ENCODE data around the gene THUMPD1. TPM values are rescaled to one million over a fixed set of nuclear protein-coding genes. Genes with fewer than 3 reads are reported as not detected.
A peak's percentile ranks its signal among the peaks of the same experiment; 100 is the strongest.

The THUMPD1 gene
- total and polyA plus RNA-seq, 9 donors, result 18.2 to 45.5 (median 36.8) TPM

DNA sequence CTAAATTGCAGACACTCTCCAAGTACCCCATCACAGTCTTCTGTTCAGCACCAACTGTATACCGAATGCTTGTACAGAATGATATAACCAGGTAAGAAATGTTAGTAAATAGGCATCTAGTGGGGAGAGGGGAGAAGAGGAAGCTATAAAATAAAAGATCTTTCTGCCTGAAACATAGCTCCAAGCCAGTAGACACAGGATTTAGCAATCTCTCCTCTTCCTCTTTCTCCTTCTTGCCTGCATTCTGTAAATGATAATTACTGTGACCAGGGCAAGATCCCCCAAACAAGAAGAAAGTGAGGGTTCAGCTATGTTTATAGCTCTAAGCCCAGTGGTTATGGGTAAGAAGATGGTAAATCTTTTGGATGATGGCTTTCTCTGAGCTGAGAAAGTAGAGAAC is 40.1 kb upstream of the THUMPD1 start:
- DNase-seq, result no peak
- 88 to 92% (median 89%) methylated on average over 1 of the region's 1 CpG for WGBS, 3 donors
- no peaks in the 10 kb centered on the region for H3K27me3 ChIP-seq
- intact Hi-C loops (cut with DNase I), result no loop called here
- H3K9me3 ChIP-seq, result no peaks in the 10 kb centered on the region
- no peaks in the 10 kb centered on the region for H3K36me3 ChIP-seq
- TF ChIP-seq EP300 (IDR thresholded peaks at IDR 0.05) (no peak), CTCF (IDR thresholded peaks at IDR 0.05) (no peak), POLR2A (IDR thresholded peaks at IDR 0.05) (no peak)
- H3K4me1 ChIP-seq (ENCODE audit: insufficient read depth), result no peaks in the 10 kb centered on the region
- H3K27ac ChIP-seq, result no peak overlapping the region
- H3K4me3 ChIP-seq, result no peak overlapping the region

DNA sequence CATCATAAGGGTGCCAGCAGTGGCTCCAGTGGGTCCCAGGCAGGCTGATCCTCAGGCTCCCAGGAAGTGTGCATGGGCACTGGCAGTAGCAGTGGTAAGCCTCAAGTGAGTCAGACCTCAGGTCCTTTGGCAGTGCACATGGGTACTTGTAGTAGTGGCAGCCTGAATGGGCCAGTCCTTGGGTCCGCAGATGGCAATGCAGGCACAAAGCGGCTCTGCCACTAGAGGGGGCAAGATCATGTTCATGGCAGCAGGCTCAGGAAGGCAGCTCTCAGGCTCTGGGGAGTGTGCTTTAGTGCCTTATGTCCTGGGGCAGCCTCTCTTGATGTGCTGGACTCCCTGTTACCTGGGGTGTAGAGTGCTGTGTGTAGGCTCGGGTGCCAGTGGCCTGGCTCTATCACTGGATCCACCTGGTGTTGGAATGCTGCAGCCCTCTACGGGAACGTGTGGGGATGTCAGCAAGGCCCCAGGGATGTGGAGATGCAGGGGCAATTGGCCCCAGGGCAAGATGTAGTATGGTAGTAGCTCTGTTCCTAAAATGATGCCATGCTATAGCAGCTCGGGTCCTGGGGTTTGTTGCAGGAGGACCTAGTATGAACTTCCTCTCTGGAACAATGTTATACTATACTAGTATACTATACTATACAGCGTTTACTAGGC is 33.2 kb upstream of the THUMPD1 start:
- Histone ChIP-seq H3K9me3 (no peaks in the 10 kb centered on the region), H3K4me1 (ENCODE audit: insufficient read depth) (no peaks in the 10 kb centered on the region), H3K27me3 (no peaks in the 10 kb centered on the region), H3K27ac (no peak overlapping the region), H3K4me3 (no peak overlapping the region), H3K36me3 (no peaks in the 10 kb centered on the region)
- DNase-seq, result peak in 4 of 5 donors; percentile 16 to 42 (median 28)
- TF ChIP-seq EP300 (IDR thresholded peaks at IDR 0.05), result no peak
- no peak for TF ChIP-seq CTCF (IDR thresholded peaks at IDR 0.05)
- no peak for TF ChIP-seq POLR2A (IDR thresholded peaks at IDR 0.05)
- intact Hi-C loops (cut with DNase I), result no loop called here
- 80 to 87% (median 80%) methylated on average over 7 of the region's 7 CpGs for WGBS, 3 donors

GRCh38 chr16:20773679-20774078 is 32.1 kb upstream of the THUMPD1 start:
- no peak for DNase-seq
- no peak overlapping the region for H3K4me3 ChIP-seq
- no peaks in the 10 kb centered on the region for H3K27me3 ChIP-seq
- 88 to 93% (median 93%) methylated on average over 3 of the region's 3 CpGs for WGBS, 3 donors
- no peak for TF ChIP-seq EP300 (IDR thresholded peaks at IDR 0.05)
- no peak for TF ChIP-seq CTCF (IDR thresholded peaks at IDR 0.05)
- no peak for TF ChIP-seq POLR2A (IDR thresholded peaks at IDR 0.05)
- H3K4me1 ChIP-seq (ENCODE audit: insufficient read depth), result no peaks in the 10 kb centered on the region
- H3K36me3 ChIP-seq, result no peaks in the 10 kb centered on the region
- no peak overlapping the region for H3K27ac ChIP-seq
- H3K9me3 ChIP-seq, result no peaks in the 10 kb centered on the region
- intact Hi-C loops (cut with DNase I), result no loop called here

- Histone ChIP-seq H3K4me1 (ENCODE audit: insufficient read depth) (peaks cover 5% of the 10 kb centered on the region), H3K27me3 (no peaks in the 10 kb centered on the region), H3K4me3 (no peak overlapping the region), H3K9me3 (no peaks in the 10 kb centered on the region), H3K36me3 (no peaks in the 10 kb centered on the region), H3K27ac (no peak overlapping the region)
- TF ChIP-seq CTCF (IDR thresholded peaks at IDR 0.05), result no peak
- no peak for TF ChIP-seq POLR2A (IDR thresholded peaks at IDR 0.05)
- no peak for TF ChIP-seq EP300 (IDR thresholded peaks at IDR 0.05)
- intact Hi-C loops (cut with DNase I), result no loop called here
- no peak for DNase-seq
- WGBS, 3 donors, result 29 to 97% (median 46%) methylated on average over 1 of the region's 1 CpG
Observed at GRCh38 chr16:20768818-20769217, 27.2 kb upstream of the THUMPD1 start.

Measured in ovary (tissue), 9 donors.